HS-27A (cell line): ENCODE results near the gene HES3.

Source experiments
- DNase-seq: peaks from one replicate; pipeline ENCODE4 v3.0.0-alpha.2; 2012; ENCODE audit warnings: low read depth, missing footprints

Gene HES3

DNA sequence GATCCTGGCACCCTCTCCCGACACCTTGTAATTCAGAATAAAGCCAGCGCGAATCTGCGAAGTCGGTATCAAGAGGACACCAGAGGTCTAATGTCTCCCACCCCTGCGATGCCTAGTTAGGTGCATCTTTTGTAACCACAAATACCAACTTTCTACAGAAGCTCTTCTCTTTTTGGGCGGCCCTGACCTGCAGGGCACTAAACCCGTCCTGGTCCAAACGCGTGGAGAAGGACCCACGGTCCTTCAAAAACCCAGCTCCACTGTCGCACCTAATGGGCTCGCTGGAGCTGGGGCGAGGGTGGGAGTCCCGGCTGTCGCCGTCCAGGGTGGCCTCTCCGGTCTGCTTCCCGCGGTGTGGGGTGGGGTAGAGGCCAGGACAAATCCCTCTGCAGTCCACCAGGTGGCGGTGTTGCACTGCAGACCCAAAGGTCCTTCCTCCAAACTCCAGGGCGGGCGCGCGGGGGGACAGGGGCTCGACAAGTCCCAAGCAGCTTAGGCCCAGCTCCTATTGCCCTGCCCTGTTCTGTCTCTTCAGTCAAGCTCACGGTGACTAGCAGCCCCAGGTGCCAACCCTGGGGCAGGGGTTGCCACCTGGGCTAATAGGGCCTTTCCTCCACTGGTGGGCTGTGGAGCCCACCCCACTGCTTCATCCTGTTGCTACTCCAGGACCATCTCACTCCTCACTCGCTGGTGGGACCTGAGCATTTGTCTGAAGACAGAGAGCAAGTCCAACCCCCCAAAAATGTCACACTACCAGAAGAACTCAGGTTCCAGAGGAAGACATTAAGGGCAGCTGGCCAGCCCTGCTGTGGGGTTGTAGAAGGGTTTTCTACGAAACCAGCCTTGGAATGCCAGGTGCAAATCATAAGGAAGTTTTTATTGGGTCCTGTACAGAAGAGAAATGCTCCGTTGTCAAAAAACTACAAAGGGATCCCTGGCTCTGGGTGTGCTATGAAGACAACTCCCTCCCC, 2.8 kb downstream of the HES3 start:
- DNase-seq = peak; percentile 47

DNA sequence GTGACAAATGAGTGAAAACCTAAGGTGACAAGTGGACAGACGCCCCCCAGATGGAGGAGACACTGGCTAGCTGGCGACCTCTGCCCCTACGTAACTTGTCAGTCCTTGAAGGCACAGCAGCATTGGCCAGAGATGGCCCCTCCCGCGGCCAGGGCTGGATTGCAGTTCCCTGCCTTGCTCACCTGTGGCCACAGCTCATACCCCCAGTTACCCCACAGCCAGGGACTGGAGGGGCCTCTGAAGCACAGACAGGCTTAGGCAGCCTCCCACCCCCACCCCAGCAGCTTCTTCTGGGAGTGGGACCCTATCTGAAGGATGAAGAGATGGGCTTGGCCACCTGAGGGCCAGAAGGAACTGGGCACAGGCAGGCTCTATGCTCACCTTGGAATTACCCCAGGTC, 3.7 kb downstream of the HES3 start:
- no peak for DNase-seq

DNA sequence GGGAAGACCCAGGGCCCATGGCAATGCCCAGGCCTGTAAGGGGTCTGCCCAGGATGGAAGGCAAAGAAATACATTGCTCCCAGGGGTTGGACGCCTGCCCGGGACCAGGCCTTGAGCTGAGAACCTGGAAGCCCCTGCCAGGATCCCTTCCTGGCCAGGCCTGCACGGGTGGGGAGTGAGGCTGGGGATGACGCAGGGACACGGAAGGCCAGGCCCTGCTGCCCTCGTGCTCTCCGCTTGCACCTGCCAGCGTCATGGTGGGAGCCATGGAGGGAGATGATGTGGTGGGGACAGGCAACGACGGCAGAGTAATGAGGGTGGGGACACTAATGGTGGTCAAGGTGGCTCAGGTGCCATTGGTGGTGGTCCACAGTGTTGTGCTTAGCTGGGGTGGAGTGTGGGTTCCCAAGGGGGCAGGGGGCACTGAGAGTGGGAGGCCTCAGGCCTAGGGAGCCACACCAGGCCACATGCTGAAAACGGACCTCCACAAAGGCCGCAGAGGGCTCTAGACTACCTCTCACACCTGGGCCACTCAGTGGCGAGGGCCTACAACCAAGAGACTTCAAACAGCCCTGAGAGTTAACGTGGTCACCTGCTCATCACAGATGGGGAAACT, 4.3 kb downstream of the HES3 start:
- no peak for DNase-seq

DNA sequence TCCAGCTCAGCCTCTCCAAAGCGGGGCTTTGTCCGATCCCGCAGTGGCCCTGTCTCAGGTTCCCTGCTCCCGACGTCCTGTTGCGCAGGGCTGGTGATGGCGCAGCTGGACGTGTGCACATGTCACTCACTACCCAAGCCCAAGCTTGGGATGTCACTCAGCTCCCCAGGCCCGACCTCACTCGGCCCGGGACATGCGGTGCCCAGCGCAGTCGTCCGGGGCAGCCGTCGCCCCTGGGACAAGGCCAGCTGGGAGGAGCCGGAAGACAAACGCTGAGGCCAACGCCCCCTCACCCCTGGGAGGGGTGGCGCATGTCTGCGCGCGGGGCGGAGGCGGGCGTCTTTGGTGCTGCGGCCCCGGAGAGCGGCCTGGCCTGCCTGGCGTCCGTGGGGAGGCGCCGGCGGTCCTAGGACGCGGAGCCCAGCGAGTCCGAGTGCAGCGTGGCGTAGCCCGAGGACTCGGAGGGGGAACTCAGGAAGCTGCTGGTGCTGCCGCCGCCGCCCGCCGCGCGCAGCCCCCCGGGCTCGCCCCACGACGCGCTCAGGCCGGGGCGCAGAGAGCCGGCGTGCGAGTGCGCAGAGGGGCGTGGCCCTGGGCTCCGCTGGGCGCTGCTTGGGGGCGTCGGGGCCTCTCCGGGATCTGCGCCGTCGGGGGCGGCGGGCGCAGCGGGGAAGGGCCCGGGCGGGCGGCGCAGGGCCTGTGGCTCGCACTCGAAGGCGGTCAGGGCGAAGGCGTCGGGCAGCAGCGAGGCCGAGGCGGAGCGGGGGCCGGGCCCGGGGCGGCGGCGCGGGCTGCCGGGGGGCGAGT, 5.2 kb downstream of the HES3 start:
- no peak for DNase-seq

DNA sequence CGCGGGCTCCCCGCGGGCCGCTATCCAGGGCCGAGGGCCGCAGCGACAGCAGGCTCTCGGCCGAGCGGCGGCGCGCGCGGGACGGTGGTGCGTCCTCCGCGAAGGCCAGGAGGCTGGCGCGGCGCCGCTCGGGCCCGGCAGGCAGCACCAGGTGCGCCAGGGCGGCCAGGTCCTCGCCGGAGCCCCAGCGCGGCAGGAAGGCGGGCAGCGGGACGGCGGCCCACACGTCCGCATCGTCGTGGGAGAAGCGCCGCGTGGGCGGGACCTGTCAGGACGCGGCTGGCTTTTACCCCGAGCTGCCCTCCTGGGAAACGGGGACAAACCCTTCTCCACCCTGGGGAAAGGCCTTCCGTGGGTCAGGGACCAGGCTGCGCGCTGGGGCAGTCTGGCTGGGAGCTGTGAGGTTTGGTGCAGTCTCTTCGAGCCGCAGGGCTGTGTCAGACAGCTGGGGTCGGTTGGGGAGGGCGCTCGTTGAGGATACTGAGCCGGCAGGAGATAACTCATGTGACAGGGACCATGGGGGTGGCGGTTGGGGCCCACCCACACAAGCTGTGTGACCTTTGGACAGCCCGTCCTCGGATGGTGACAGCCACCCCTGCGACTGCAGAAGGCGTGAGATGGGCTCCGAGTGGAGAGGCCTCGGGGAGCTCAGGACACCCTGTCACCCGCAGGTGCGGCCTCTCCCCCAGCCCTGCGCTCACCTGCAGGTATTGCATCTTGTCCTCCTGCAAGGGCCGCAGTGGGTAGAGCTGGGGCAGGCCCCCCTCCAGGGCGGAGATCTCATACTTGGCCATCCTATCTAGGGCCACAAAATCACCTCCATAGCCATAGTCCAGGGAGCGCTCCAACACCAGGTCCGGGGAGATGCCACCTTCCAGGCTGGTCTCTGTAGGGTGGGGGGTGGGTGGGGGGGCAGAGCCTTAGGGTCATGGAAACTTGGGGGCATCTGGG, 6.0 kb downstream of the HES3 start:
- no peak for DNase-seq

DNA sequence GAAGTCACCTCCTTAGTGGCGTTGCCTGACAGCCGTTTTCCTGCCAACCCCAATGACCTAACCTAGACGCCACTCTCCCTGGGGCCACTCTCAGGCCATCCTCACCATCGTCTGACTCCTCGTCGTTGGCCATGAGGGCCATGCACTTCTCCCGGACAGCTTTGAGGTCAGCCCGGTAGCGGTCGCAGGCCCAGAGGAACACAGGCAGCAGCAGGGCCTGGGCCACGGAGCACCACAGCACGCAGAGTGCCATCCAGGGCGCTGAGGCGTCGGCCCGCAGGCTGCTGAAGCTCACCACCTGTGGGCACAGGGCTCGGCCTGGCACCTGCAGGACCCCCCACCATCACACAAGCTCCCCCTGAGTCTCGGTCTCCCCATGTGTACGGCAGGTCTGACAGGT, 7.3 kb downstream of the HES3 start:
- no peak for DNase-seq

DNA sequence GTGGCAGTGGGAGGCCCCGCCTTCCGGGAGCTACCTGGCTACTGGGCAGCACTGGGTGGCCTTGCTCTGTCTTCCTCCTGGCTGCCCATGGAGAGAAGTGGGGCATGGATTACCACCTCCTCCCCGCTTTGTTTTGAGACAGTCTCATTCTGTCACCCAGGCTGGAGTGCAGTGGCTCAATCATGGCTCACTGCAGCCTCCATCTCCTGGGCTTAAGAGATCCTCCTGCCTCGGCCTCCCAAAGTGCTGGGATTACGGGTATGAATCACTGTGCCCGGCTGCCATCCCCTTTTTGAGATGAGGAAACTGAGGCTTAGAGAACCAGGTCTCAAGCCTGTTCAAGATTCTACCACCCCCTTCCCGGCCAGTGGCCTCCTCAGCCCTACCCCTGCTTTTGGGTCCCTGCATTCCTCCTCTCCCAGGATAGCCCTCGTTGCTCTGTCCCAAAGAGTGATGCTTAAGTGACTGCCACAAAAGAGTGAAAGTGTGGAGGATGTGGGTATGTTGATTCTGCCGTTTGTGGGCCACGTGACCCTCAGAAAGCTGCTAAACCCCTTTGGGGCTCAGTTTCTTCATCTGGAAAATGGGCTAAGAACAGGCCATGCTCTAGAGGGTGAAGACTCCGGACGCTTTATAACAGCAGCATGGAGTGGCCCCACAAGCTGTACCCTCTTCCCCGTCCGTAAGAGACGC, 7.8 kb downstream of the HES3 start:
- DNase-seq = no peak

DNA sequence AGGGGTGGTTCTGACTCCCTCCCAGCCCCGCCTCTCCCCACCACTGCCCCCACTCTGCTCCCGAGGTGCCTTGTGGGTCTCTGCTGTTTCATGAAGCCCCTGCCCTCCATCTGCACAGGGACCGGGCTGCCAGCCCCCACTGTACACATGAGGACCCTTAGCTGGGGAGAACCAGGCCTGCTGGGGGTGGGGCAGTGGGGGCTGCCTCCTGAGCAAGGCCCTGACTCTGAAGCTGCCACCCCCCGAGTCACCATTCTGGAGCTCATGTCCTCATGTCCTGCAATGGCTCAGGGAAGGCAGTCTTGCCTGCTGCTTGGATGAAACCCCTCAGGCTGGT, 8.4 kb downstream of the HES3 start:
- no peak for DNase-seq

DNA sequence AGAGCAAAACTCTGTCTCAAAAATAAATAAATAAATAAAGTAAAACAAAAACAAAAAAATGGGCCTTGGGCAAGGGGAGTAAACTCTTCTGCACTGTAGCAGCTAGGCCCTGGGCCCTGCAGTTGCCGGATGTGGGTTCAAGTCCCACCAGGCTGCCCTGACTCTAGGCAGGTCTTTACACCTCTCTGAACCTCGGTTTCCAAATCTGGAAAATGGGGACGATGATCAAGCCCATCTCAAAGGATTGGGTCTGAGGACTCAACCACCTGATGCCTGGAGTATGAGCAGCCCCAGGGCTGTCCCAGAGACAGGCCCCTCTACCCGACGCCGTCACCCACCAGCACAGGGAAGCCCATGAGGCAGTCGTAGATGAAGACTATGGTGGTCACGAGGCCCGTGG, 9.4 kb downstream of the HES3 start:
- DNase-seq = no peak

DNA sequence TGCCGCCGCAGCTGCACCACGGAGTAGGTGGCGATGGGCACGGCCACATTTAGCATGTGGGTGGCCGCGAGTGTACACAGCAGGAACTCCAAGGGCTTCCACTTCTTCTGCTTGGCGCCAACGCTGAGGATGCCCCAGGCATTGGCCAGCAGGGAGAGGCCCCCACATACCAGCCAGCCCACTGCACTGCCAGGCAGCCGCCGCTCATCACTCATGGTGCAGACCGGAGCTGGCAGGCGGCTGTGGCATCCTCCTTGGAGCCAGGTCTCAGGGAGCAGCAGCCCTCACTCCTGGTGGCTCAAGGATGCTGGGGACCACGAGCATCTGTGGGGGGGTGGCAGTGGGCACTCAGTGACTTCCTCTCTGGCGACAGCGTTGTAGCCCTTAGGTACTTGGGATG, 10.7 kb downstream of the HES3 start:
- DNase-seq = no peak

DNA sequence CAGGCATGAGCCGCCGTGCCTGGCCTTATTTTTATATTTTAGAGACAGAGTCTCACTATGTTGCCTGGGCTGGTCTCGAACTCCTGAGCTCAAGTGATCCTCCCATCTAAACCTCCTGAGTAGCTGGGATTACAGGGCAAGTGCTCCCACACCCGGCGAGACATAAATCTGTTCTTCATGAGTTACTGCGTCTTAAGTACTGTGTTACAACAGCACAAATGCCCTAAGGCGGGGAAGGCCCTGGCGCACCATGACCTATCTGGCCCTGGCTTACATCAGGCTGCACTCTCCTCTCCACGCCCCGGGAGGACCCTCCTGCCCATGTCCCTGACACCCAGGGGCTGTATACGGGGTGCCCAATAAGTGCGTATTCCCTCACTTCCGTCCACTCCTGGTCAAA, 12.7 kb downstream of the HES3 start:
- DNase-seq = no peak

DNA sequence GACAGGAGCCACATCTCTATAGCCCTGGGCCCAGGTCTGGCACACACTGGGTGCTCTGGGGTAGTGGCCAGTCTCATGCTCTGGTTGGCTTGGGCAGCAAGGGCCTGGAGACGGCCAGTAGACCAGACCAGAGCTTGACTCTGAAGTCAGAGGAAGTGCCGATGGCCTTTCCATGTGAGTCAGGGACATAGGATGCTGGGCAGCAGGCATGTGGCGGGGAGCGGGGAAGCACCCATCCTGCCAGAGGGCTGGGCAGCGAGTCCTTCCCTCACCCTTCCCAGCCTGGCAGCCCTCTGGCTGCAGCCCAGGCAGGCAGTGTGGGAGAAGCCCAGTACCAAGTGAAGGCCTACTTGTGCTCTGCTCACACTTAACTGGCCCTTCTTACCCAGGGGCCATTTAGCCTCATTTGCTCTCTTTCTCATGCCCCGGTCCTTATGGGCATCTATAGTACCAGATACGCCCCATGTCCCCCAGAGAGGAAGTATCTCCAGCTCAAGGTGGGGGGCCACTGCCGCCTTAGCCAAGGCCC, 13.6 kb downstream of the HES3 start:
- no peak for DNase-seq

DNA sequence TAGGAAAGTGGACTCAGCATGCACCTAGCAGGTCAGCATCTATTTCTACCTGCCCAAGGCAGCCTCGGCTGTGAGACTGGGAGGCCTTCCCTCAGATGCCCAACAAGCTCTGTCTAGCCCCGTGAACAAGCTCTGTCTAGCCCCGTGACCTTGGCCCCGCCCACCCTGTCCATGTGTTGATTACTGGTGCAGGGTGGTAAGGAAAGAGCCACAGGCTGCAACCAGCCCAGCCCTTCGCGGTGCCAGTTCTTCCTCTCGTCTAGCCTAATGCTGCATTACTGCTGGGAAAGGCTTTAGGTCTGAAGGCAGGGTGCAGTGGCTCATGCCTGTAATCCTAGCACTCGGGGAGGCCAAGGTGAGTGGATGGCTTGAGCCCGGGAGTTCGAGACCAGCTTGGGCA, 14.7 kb downstream of the HES3 start:
- DNase-seq = no peak

DNA sequence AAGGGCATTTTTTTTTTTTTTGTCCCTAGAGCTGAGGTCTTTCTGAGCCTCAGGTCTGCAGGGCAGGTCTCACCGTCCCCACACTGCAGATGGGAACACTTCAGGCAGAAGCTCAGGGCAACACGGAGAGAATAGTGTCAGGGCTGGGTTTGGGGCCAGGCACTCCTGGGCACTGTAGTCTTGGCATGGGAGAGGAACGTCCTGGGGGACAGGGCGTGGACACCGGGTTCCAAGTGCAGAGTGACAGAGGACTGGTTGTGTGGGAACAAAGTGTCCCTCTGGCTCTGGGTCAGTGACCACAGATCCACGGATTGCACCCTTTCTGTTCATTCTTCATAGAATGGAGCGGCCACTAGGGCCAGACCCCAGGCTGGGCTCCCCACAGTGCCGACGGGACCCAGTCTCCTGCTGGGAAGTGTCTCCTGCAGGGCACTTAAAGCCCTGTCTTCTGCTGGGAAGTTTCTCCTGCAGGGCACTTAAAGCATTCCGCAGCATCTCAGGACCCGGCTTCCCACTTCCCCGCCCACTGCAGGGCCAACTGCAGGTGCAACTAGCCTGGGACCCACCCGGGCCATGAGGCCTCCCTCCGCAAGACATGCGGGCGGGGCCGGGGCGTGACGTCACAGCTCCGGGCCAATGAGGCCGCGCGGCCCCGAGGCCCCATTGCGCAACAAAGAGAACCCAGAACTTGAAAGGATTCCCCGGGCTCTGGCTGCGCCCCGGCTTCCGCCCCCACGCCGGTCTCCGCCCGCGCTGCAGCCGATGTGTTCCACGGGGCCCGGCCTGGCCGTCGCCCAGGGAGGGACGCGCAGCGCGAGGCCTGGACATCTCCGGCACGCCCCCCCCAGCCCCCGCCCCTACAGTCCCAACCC, 15.7 kb downstream of the HES3 start:
- peak; percentile 31 for DNase-seq

DNA sequence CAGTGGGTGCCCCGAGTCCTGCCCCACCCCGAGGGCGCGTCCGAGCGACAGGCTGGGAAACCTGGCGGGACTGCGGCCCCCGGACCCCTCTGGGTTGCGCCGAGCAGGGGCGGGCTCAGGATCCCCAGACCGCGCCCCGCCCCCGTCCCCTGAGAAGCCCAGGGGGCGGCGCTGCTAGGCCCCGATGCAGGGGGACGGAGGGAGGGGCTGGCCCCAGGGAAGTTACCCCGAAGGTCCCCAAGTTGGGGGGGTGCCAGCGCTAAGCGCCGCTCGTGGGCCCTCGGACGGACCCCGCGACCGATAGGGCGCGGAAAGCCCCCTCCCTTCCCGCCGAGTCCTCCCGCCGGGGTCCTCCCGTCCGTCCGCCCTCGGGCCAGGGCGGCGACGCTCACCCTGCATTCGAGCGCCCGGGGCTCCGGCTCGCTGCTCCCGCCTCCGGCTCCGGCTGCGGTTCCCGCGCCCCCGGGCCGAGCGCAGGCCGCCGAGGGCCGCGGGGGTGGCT, 16.5 kb downstream of the HES3 start:
- no peak for DNase-seq

DNA sequence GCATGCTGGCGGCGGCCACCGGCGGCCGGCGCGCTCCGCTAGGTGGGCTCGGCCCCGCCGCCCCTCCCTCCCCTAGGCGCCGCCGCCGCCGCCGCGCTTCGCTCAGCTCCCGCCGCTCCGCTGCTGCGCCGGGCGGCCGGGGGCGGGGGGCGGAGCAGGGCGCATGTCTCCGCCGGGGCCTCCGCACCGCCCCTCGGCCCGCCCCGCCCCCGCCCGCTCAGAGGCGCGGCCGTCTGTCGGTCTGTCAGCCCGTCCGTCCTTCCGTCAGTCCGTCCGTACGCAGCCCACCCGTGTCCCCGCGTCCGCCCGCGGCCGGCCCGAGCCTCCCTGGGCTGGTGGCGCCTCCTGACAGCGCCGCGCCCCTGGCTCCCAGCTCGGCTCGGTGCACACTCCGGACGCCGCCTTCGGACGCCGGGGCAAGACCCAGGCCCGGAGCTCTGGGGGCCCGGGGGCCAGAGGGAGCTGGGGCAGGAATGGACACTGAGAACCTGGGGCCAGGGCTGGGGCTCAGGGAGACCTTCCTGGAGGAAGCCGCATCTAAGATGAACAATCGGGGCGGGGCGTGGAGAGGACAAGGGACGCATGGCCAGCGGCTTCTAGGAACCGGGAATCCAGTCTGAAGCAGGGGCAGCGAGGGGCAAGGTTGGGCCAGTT, 17.1 kb downstream of the HES3 start, which contains the start of gene GPR153:
Gene GPR153, minus strand, starts transcription at position 138 of the 654 bp plus-strand sequence. CDS start 6,193 bp downstream, outside the sequence.
- no peak for DNase-seq

DNA sequence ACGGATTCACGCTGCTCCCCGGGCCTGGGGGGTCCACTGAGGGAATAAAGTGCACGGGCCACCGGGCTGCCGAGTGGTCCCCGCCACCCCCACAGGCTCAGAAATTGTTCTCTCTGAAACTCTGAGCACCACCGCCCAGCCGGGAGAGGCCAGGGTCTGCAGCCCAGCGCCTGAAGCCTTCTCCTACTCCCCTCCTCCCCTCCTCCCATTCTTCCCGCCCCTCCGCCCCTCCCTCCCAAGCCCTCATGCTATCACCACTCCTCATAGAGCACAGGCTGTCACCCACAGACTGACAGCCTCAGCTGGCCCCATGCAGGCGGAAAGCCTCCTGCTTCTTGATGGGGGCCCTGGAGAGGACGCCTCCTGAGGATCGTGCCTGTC, 17.6 kb downstream of the HES3 start:
- DNase-seq = no peak

DNA sequence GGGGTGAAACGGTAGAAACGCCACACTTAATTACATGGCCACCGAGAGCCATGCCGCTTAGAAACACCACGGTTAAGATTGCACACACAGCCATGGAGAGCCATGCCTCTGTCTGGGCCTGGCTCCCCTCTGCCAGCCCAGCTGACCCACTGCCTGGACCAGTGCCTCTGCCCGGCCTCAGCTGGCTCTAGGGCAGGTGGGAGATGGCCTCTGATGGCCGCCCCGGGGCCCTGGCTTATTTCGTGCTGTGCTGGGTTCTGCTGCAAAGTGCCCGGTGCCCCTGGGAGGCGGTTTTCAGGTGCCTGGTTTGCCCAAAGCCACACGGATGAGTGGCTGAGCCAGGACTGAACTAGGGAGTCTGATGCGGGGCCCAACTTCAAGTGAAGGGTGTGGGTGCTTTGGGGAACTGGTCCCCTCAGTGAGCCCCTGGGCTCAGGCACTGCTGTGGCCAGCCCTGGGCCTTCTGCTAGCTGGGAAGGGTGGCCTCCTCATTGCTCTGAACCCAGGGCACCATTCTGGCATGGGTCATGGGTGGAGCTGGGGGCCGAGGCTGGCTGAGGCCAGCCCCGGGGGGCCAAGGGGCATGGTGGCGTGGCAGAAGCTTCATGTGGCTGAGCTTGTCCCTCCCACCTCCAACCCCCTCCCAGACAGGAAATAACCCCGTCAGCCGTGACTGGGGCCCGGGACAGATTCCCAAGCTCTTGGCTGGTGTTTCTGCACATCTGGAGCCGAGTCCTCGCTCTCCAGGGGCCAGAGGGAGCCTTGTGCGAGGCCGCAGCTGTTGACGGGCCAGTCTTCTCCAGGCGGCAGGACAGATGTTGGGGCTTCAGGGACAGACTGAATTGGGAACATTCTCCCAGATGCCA, 18.8 kb downstream of the HES3 start:
- no peak for DNase-seq
